Neural cell (in vitro differentiated cells): Measurements from ENCODE around the gene SIRT1. TPM values are rescaled to one million over a fixed set of nuclear protein-coding genes. Genes with fewer than 3 reads are reported as not detected.

Source experiments
- H2AFZ ChIP-seq: fragments of 200-600, 300-800 bp; sonication (generic), shearing (Covaris generic); 2 replicates; pipeline ENCODE4 v1.6.0; 2014; ENCODE audit warnings: low read depth, mild to moderate bottlenecking, antibody characterized with exemption, low read length, moderate library complexity
- H3F3A ChIP-seq: fragments of 200-600 bp; shearing (Covaris generic); 2 replicates; pipeline ENCODE4 v1.6.1; 2016; ENCODE audit warnings: mild to moderate bottlenecking, moderate library complexity, mixed read lengths, antibody characterized with exemption, low read length; ENCODE audit not compliant: insufficient read depth, poor library complexity, severe bottlenecking
- H3K27ac ChIP-seq: fragments of 200-600, 300-800 bp; sonication (generic), shearing (Covaris generic); 2 replicates; pipeline ENCODE4 v1.5.1; 2014; ENCODE audit warnings: mild to moderate bottlenecking, low read length, moderate library complexity
- H3K27me3 ChIP-seq: fragments of 300-800, 200-600 bp; sonication (generic), shearing (Covaris generic); 2 replicates; pipeline ENCODE4 v1.6.0; 2014; ENCODE audit warnings: mild to moderate bottlenecking, low read depth, low read length, moderate library complexity; ENCODE audit not compliant: insufficient read depth
- H3K36me3 ChIP-seq: fragments of 300-800, 200-600 bp; sonication (generic), shearing (Covaris generic); 2 replicates; pipeline ENCODE4 v1.5.1; 2014; ENCODE audit warnings: mild to moderate bottlenecking, antibody characterized with exemption, low read length, moderate library complexity; ENCODE audit not compliant: insufficient read depth
- H3K4me2 ChIP-seq: fragments of 300-800, 200-600 bp; sonication (generic), shearing (Covaris generic); 2 replicates; pipeline ENCODE4 v1.6.0; 2014; ENCODE audit warnings: mild to moderate bottlenecking, low read length
- H3K4me3 ChIP-seq: fragments of 300-800, 200-600 bp; sonication (generic), shearing (Covaris generic); 2 replicates; pipeline ENCODE4 v1.5.1; 2014; ENCODE audit warnings: mild to moderate bottlenecking, low read length, moderate library complexity
- H3K79me2 ChIP-seq: fragments of 200-600 bp; shearing (Covaris generic); replicated peaks from 2 replicates; pipeline ENCODE4 v1.6.0; 2014; ENCODE audit warnings: mild to moderate bottlenecking, low read length, moderate library complexity; ENCODE audit not compliant: insufficient read depth
- H3K9ac ChIP-seq: fragments of 300-800, 200-600 bp; sonication (generic), shearing (Covaris generic); 2 replicates; pipeline ENCODE4 v1.6.1; 2016; ENCODE audit warnings: mild to moderate bottlenecking, low read length, mixed read lengths
- H3K9me2 ChIP-seq: fragments of 200-600 bp; shearing (Covaris generic); 2 replicates; pipeline ENCODE4 v1.6.1; 2016; ENCODE audit warnings: mild to moderate bottlenecking, low read length, mixed read lengths; ENCODE audit not compliant: insufficient read depth
- H3K9me3 ChIP-seq: fragments of 200-600, 300-800 bp; sonication (generic), shearing (Covaris generic); 2 replicates; pipeline ENCODE4 v1.6.1; 2016; ENCODE audit warnings: mild to moderate bottlenecking, mixed run types, low read length, moderate library complexity, mixed read lengths
- H4K20me1 ChIP-seq: fragments of 200-600 bp; shearing (Covaris generic); 2 replicates; pipeline ENCODE4 v1.6.1; 2016; ENCODE audit warnings: mild to moderate bottlenecking, mixed run types; ENCODE audit not compliant: insufficient read depth
- EP300 ChIP-seq: fragments of 450-650 bp; conservative IDR thresholded peaks from 2 replicates; pipeline ENCODE4 v1.6.1; 2014; ENCODE audit warnings: antibody characterized with exemption, mild to moderate bottlenecking, moderate library complexity; ENCODE audit not compliant: poor library complexity, severe bottlenecking
- EZH2 ChIP-seq: fragments of 200-600, 300-800 bp; shearing (Covaris generic), sonication (generic); IDR thresholded peaks from 2 replicates; pipeline ENCODE4 v1.6.1; 2014; ENCODE audit warnings: antibody characterized with exemption, low read length, borderline replicate concordance, mild to moderate bottlenecking; ENCODE audit not compliant: insufficient read depth, poor library complexity, severe bottlenecking
- MXI1 ChIP-seq: fragments of 450-650 bp; conservative IDR thresholded peaks from 2 replicates; pipeline ENCODE4 v1.6.1; 2014; ENCODE audit warnings: antibody characterized with exemption, mild to moderate bottlenecking; ENCODE audit not compliant: poor library complexity, severe bottlenecking
- POLR2AphosphoS5 ChIP-seq: IDR thresholded peaks from 2 replicates; pipeline ENCODE4 v1.6.1; 2012
- RAD21 ChIP-seq: fragments of 450-650 bp; conservative IDR thresholded peaks from 2 replicates; pipeline ENCODE4 v1.6.1; 2014; ENCODE audit warnings: antibody characterized with exemption, mild to moderate bottlenecking, moderate library complexity
- SMC3 ChIP-seq: fragments of 450-650 bp; conservative IDR thresholded peaks from 2 replicates; pipeline ENCODE4 v1.6.1; 2014; ENCODE audit warnings: antibody characterized with exemption, mild to moderate bottlenecking, moderate library complexity; ENCODE audit not compliant: poor library complexity
- TAF1 ChIP-seq: IDR thresholded peaks from 2 replicates; pipeline ENCODE4 v1.6.1; 2012; ENCODE audit warnings: low read depth
- polyA plus RNA-seq: library from polyadenylated mRNA; depleted of rRNA; stranded (reverse); fragments of >200 nt; gene quantifications from 2 replicates; pipeline ENCODE4 v1.2.3, GENCODE V29; 2014
- TF ChIP-seq, protein P1 (sequence below): fragments of 450-650 bp; IDR thresholded peaks from 2 replicates; pipeline ENCODE4 v1.5.1; 2014; ENCODE audit warnings: antibody characterized with exemption, mild to moderate bottlenecking, moderate library complexity; ENCODE audit not compliant: poor library complexity, severe bottlenecking
- TF ChIP-seq, protein P2 (sequence below): IDR thresholded peaks from 2 replicates; pipeline ENCODE4 v1.6.1; 2012; ENCODE audit warnings: borderline replicate concordance

The SIRT1 gene
- polyA plus RNA-seq, 1 donor from 2014 or later = 38.6 TPM

DNA sequence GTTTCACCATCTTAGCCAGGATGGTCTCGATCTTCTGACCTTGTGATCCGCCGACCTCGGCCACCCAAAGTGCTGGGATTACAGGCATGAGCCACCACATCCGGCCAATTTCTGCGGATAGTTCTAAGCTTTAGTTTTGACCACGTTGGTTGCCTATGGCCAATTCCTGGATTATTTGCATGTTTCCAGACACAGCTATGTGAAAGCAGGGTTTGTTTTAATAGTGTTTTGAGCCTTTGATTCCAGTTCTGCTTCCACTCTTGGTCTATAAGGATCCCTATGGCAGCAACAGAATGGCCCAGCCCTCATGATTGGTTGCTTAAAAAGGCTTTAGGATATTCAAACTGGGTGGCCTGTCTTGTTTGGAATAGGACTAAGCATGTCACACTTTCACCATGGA is 19.1 kb downstream of the SIRT1 start:
- Histone ChIP-seq H3K36me3 (peaks cover 6% of the 10 kb centered on the region), H3K9me2 (no peaks in the 10 kb centered on the region), H3K4me3 (no peak overlapping the region), H3K9ac (no peak overlapping the region), H3K79me2 (peaks cover 27% of the 10 kb centered on the region), H3K27ac (no peak overlapping the region), H2AFZ (no peak overlapping the region), H3K4me2 (no peak overlapping the region), H3K27me3 (no peaks in the 10 kb centered on the region), H3K9me3 (no peaks in the 10 kb centered on the region), H4K20me1 (no peaks in the 10 kb centered on the region), H3F3A (no peaks in the 10 kb centered on the region)
- TF ChIP-seq SMC3 (no peak), TAF1 (no peak), EZH2 (no peak), MXI1 (no peak), POLR2AphosphoS5 (no peak)
- TF ChIP-seq, protein P1, sequence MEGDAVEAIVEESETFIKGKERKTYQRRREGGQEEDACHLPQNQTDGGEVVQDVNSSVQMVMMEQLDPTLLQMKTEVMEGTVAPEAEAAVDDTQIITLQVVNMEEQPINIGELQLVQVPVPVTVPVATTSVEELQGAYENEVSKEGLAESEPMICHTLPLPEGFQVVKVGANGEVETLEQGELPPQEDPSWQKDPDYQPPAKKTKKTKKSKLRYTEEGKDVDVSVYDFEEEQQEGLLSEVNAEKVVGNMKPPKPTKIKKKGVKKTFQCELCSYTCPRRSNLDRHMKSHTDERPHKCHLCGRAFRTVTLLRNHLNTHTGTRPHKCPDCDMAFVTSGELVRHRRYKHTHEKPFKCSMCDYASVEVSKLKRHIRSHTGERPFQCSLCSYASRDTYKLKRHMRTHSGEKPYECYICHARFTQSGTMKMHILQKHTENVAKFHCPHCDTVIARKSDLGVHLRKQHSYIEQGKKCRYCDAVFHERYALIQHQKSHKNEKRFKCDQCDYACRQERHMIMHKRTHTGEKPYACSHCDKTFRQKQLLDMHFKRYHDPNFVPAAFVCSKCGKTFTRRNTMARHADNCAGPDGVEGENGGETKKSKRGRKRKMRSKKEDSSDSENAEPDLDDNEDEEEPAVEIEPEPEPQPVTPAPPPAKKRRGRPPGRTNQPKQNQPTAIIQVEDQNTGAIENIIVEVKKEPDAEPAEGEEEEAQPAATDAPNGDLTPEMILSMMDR = no peak

DNA sequence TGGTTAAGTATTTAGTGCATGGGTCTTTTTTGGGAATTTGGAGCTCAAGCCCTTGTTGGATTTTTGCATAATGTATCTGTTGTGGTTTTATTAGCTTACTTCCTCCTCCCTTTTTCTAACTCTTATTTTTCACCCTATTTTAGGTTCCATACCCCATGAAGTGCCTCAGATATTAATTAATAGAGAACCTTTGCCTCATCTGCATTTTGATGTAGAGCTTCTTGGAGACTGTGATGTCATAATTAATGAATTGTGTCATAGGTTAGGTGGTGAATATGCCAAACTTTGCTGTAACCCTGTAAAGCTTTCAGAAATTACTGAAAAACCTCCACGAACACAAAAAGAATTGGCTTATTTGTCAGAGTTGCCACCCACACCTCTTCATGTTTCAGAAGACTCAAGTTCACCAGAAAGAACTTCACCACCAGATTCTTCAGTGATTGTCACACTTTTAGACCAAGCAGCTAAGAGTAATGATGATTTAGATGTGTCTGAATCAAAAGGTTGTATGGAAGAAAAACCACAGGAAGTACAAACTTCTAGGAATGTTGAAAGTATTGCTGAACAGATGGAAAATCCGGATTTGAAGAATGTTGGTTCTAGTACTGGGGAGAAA is 28.0 kb downstream of the SIRT1 start:
- H3K27ac ChIP-seq = no peak overlapping the region
- no peaks in the 10 kb centered on the region for H4K20me1 ChIP-seq
- no peak overlapping the region for H3K4me2 ChIP-seq
- peaks cover 15% of the 10 kb centered on the region for H3K36me3 ChIP-seq
- H3F3A ChIP-seq = no peaks in the 10 kb centered on the region
- H3K9ac ChIP-seq = no peak overlapping the region
- no peaks in the 10 kb centered on the region for H3K9me2 ChIP-seq
- TF ChIP-seq TAF1 (no peak), EP300 (no peak), POLR2AphosphoS5 (no peak), SMC3 (no peak), RAD21 (no peak), MXI1 (no peak), EZH2 (no peak)
- TF ChIP-seq, protein P1 = no peak
- TF ChIP-seq, protein P2, sequence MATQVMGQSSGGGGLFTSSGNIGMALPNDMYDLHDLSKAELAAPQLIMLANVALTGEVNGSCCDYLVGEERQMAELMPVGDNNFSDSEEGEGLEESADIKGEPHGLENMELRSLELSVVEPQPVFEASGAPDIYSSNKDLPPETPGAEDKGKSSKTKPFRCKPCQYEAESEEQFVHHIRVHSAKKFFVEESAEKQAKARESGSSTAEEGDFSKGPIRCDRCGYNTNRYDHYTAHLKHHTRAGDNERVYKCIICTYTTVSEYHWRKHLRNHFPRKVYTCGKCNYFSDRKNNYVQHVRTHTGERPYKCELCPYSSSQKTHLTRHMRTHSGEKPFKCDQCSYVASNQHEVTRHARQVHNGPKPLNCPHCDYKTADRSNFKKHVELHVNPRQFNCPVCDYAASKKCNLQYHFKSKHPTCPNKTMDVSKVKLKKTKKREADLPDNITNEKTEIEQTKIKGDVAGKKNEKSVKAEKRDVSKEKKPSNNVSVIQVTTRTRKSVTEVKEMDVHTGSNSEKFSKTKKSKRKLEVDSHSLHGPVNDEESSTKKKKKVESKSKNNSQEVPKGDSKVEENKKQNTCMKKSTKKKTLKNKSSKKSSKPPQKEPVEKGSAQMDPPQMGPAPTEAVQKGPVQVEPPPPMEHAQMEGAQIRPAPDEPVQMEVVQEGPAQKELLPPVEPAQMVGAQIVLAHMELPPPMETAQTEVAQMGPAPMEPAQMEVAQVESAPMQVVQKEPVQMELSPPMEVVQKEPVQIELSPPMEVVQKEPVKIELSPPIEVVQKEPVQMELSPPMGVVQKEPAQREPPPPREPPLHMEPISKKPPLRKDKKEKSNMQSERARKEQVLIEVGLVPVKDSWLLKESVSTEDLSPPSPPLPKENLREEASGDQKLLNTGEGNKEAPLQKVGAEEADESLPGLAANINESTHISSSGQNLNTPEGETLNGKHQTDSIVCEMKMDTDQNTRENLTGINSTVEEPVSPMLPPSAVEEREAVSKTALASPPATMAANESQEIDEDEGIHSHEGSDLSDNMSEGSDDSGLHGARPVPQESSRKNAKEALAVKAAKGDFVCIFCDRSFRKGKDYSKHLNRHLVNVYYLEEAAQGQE = no peak
- H2AFZ ChIP-seq = no peak overlapping the region
- no peaks in the 10 kb centered on the region for H3K27me3 ChIP-seq
- no peak overlapping the region for H3K4me3 ChIP-seq
- H3K9me3 ChIP-seq = no peaks in the 10 kb centered on the region
- H3K79me2 ChIP-seq = peaks cover 4% of the 10 kb centered on the region
